K562 (cell line): ENCODE data around the gene EMID1. TPM values are rescaled to one million over a fixed set of nuclear protein-coding genes. Genes with fewer than 3 reads are reported as not detected.

Experiments used
- AFF4 ChIP-seq: sonication (generic); formaldehyde crosslinking; IDR thresholded peaks from 2 replicates; pipeline ENCODE4 v1.8.0; 2023; ENCODE audit warnings: mild to moderate bottlenecking, missing genetic modification reagents
- CCNT2 ChIP-seq: IDR thresholded peaks from 2 replicates; pipeline ENCODE4 v1.6.1; 2011; ENCODE audit warnings: borderline replicate concordance, low read depth, mild to moderate bottlenecking, moderate library complexity, mixed read lengths, low read length; ENCODE audit not compliant: insufficient read length; ENCODE audit errors: extremely low read depth
- FOXP1 ChIP-seq: sonication (generic); formaldehyde crosslinking; IDR thresholded peaks from 2 replicates; pipeline ENCODE4 v1.8.0; 2022; ENCODE audit warnings: mild to moderate bottlenecking, missing genetic modification reagents
- MAZ ChIP-seq, 2 experiments: fragments of 450-650 bp in 1 of 2; sonication (generic) in 1 of 2; formaldehyde crosslinking; IDR thresholded peaks in 1 of 2; conservative IDR thresholded peaks in 1 of 2; 2 replicates each; pipeline versions ENCODE4 v1.4.0 to v1.5.0; 2020; ENCODE audit warnings: mild to moderate bottlenecking in 1 of 2, missing genetic modification reagents in 1 of 2
- RBM25 ChIP-seq: fragments of 200-400 bp; formaldehyde crosslinking; IDR thresholded peaks from 2 replicates; pipeline ENCODE4 v1.6.1; 2018; ENCODE audit warnings: low read length, low read depth, moderate library complexity; ENCODE audit not compliant: severe bottlenecking
- ZNF444 ChIP-seq: fragments of 250-450 bp; sonication (Bioruptor Pico); IDR thresholded peaks from 2 replicates; pipeline ENCODE4 v1.4.0; 2020; ENCODE audit warnings: mild to moderate bottlenecking, moderate library complexity
- polyA plus RNA-seq, 8 experiments: library from polyadenylated mRNA; depleted of rRNA in 4 of 8; stranded (reverse) in 5 of 8; unstranded in 3 of 8; fragments of >200 nt; fragmentation: Nextera tagmentation in 2 of 8; fragmentation: Illumina TruSeq in 1 of 8; extraction: Ambion mirVana in 2 of 8; extraction: Trizol in 1 of 8; gene quantifications; 2 replicates each; pipeline versions ENCODE4 v1.2.1 to v1.2.3, GENCODE V29; 2011 to 2014; ENCODE audit warnings: inconsistent platforms in 1 of 8, missing spikeins in 1 of 8
- total RNA-seq, 7 experiments: library from RNA; depleted of rRNA in 6 of 7; stranded (reverse); fragments of >200 nt in 6 of 7; fragmentation: Illumina TruSeq in 2 of 7; extraction: Trizol in 2 of 7; gene quantifications; 2 replicates each; pipeline versions ENCODE4 v1.2.1 to v1.2.3, GENCODE V29; 2011 to 2021; ENCODE audit warnings: low replicate concordance in 1 of 7

Gene EMID1
- total and polyA plus RNA-seq, 9 of the 15 experiments (the other 6 are each of a cell fraction or from before 2014, with no cell fraction given): 0.15 to 7.2 (median 2.7) TPM

- TF ChIP-seq MAZ (CRISPR knock-in tag; conservative IDR thresholded peaks at IDR 0.05 in 1 of 2, IDR thresholded peaks at IDR 0.05 in 1 of 2) (peak; percentile 88 to 92), RBM25 (peak; percentile 100), ZNF444 (CRISPR knock-in tag) (no peak), FOXP1 (CRISPR knock-in tag) (0 out of 2 replicates have a peak, but pooled peaks have one; percentile 17), CCNT2 (peak; percentile 43), AFF4 (no peak)
These were observed 101.3 kb downstream of the EMID1 start (continued) for GRCh38 chr22:29306835-29307595.
